WTC11 (cell line): ENCODE measurements around the gene KSR1.

Experiments
- ATF1 ChIP-seq: sonication (generic); formaldehyde crosslinking; IDR thresholded peaks from 2 replicates; pipeline ENCODE4 v1.8.1; 2023; ENCODE audit warnings: mild to moderate bottlenecking, moderate library complexity, missing genetic modification reagents
- CTCF ChIP-seq: fragments of 200-600 bp; IDR thresholded peaks from 2 replicates; pipeline ENCODE4 v1.8.0; 2022; ENCODE audit warnings: antibody characterized with exemption
- MAX ChIP-seq: sonication (generic); formaldehyde crosslinking; IDR thresholded peaks from 2 replicates; pipeline ENCODE4 v1.8.0; 2022; ENCODE audit warnings: mild to moderate bottlenecking, missing genetic modification reagents
- NFYB ChIP-seq: sonication (generic); formaldehyde crosslinking; conservative IDR thresholded peaks from 2 replicates; pipeline ENCODE4 v1.8.0; 2022; ENCODE audit warnings: low read depth, missing genetic modification reagents
- OVOL2 ChIP-seq: fragments of 250-450 bp; sonication (Bioruptor Pico); IDR thresholded peaks from 2 replicates; pipeline ENCODE4 v1.9.0; 2021; ENCODE audit warnings: mild to moderate bottlenecking, borderline replicate concordance
- ZNF232 ChIP-seq: sonication (generic); formaldehyde crosslinking; IDR thresholded peaks from 2 replicates; pipeline ENCODE4 v1.8.0; 2022; ENCODE audit warnings: mild to moderate bottlenecking, missing genetic modification reagents

GRCh38 chr17:27565874-27566670, 109.8 kb downstream of the KSR1 start:
- TF ChIP-seq ATF1 (no peak), ZNF232 (no peak), CTCF (no peak), OVOL2 (CRISPR knock-in tag) (no peak), NFYB (CRISPR knock-in tag) (no peak), MAX (no peak)
